ENCODE data around the gene FBXO41.

The FBXO41 gene

DNA sequence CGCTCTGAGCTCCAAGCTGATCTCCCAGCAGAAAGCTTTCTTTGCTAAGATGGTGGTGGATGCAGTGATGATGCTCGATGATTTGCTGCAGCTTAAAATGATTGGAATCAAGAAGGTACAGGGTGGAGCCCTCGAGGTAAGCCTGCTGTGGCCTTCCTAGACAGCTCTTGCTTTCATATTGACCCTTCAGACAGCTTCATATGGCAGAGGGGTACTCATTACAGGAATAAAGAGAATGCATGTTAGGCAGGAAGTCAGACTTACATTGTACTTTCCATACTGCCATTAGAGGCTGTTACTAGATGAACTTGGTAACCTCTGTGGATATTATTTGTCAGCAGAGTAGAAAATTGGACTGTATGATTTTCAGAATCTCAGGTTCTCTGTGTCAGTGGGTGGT lies 39.7 kb downstream of the FBXO41 start:
- TF ChIP-seq, protein P1, sequence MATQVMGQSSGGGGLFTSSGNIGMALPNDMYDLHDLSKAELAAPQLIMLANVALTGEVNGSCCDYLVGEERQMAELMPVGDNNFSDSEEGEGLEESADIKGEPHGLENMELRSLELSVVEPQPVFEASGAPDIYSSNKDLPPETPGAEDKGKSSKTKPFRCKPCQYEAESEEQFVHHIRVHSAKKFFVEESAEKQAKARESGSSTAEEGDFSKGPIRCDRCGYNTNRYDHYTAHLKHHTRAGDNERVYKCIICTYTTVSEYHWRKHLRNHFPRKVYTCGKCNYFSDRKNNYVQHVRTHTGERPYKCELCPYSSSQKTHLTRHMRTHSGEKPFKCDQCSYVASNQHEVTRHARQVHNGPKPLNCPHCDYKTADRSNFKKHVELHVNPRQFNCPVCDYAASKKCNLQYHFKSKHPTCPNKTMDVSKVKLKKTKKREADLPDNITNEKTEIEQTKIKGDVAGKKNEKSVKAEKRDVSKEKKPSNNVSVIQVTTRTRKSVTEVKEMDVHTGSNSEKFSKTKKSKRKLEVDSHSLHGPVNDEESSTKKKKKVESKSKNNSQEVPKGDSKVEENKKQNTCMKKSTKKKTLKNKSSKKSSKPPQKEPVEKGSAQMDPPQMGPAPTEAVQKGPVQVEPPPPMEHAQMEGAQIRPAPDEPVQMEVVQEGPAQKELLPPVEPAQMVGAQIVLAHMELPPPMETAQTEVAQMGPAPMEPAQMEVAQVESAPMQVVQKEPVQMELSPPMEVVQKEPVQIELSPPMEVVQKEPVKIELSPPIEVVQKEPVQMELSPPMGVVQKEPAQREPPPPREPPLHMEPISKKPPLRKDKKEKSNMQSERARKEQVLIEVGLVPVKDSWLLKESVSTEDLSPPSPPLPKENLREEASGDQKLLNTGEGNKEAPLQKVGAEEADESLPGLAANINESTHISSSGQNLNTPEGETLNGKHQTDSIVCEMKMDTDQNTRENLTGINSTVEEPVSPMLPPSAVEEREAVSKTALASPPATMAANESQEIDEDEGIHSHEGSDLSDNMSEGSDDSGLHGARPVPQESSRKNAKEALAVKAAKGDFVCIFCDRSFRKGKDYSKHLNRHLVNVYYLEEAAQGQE (IDR thresholded peaks at IDR 0.05; ENCODE audit: insufficient read depth in 1 of 2, low read depth in 2 of 2, low read length in 2 of 2) = no peak
- TF ChIP-seq TAF1 (IDR thresholded peaks at IDR 0.05; ENCODE audit: borderline replicate concordance, insufficient read depth, low read length) (no peak), SIN3A (IDR thresholded peaks at IDR 0.05; ENCODE audit: borderline replicate concordance, insufficient read depth, low read length) (no peak), POLR2AphosphoS5 (IDR thresholded peaks at IDR 0.05; ENCODE audit: low read depth, low read length) (no peak), FOXP2 (optimal IDR thresholded peaks at IDR 0.05; ENCODE audit: borderline replicate concordance, extremely low read depth, extremely low read length, insufficient read depth) (no peak)

DNA sequence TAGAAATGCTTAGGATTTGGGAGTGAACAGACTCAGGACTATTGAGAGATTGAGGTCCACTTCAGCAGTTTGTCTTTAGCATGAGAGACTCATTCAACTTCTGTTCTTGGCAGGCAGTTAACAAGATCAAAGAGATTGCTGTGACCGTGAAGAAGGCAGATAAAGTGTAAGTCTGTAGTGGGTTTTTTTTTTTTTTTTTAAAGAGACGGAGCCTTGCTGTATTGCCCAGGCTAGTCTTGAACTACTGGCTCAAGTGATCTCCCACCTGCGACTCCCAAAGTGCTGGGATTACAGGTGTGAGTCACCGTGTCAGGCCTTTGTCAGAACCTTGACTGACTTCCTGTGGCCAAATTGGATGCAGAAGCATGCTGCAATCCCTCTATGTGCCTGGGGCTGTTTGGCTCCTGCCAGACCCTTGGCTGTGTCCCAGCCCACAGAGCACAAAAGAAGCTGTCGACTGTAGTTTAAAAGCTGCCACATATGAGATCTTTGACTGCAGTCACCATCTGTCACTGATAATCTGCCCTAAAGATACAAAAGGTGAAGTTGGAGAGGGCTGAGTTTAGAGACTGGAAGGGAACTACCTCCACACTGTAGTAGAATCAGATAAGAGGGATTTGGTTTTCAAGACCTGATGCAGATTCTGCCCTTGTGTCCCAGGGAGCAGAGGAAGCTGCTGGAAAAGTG lies 40.3 kb downstream of the FBXO41 start:
- TF ChIP-seq POLR2AphosphoS5 (IDR thresholded peaks at IDR 0.05; ENCODE audit: low read depth, low read length) (no peak), TAF1 (IDR thresholded peaks at IDR 0.05; ENCODE audit: borderline replicate concordance, insufficient read depth, low read length) (no peak), SIN3A (IDR thresholded peaks at IDR 0.05; ENCODE audit: borderline replicate concordance, insufficient read depth, low read length) (no peak), FOXP2 (optimal IDR thresholded peaks at IDR 0.05; ENCODE audit: borderline replicate concordance, extremely low read depth, extremely low read length, insufficient read depth) (no peak)
- TF ChIP-seq, protein P1 (IDR thresholded peaks at IDR 0.05; ENCODE audit: insufficient read depth in 1 of 2, low read depth in 2 of 2, low read length in 2 of 2) = no peak

DNA sequence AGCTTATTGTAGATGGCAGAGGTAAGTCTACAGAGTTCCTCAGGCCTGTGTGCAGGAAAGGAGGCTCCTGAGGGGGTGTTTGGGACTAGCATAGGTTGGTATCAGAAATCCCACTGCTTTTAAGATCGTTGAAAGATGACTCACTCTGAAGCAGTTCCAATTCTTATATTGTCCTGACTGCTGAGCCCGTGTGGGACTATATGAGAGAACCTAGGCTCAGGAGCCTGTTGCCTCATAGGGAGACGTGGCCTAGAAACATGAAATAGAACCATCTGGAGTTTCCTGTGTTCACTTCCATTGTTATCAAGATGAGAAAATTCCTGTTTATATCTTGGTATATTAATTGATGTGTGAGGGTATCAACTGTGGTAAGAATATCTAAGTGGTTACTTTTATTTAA lies 44.5 kb downstream of the FBXO41 start:
- no peak for TF ChIP-seq TAF1 (IDR thresholded peaks at IDR 0.05; ENCODE audit: borderline replicate concordance, insufficient read depth, low read length)
- TF ChIP-seq FOXP2 (optimal IDR thresholded peaks at IDR 0.05; ENCODE audit: borderline replicate concordance, extremely low read depth, extremely low read length, insufficient read depth) = no peak
- no peak for TF ChIP-seq POLR2AphosphoS5 (IDR thresholded peaks at IDR 0.05; ENCODE audit: low read depth, low read length)
- TF ChIP-seq, protein P1 (IDR thresholded peaks at IDR 0.05; ENCODE audit: insufficient read depth in 1 of 2, low read depth in 2 of 2, low read length in 2 of 2) = no peak

DNA sequence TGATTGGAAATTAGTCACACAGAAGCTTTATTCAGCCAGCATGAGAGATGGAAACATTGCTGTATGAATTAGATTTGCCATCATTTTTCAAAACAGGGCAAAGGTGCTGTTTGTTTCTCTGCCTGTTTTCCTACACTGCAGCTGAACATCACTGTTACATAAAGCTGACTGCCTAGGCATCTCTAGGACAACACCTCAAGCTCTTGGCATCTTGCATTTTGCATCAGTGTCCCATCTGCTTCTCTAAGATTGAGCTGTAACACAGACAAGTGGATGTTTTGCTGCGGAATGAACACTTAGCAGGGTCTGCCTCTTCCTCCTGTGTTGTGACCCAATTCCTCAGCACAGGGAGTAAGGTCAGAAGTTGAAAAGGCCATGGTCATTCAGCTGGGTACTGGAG lies 45.3 kb downstream of the FBXO41 start:
- TF ChIP-seq SIN3A (IDR thresholded peaks at IDR 0.05; ENCODE audit: borderline replicate concordance, insufficient read depth, low read length) = no peak
- no peak for TF ChIP-seq TAF1 (IDR thresholded peaks at IDR 0.05; ENCODE audit: borderline replicate concordance, insufficient read depth, low read length)
- no peak for TF ChIP-seq FOXP2 (optimal IDR thresholded peaks at IDR 0.05; ENCODE audit: borderline replicate concordance, extremely low read depth, extremely low read length, insufficient read depth)
- TF ChIP-seq, protein P1 (IDR thresholded peaks at IDR 0.05; ENCODE audit: insufficient read depth in 1 of 2, low read depth in 2 of 2, low read length in 2 of 2) = no peak
- no peak for TF ChIP-seq POLR2AphosphoS5 (IDR thresholded peaks at IDR 0.05; ENCODE audit: low read depth, low read length)
